GM19240 (cell line): Measurements from ENCODE around the gene METRN.
A peak's percentile ranks its signal among the peaks of the same experiment; 100 is the strongest.
"Not testable (repeated sequence)": the region's sequence is repeated elsewhere in the genome, so short reads cannot be mapped to it uniquely, and the experiment has no call there.

Experiments used
- DNase-seq: peaks from one replicate; pipeline ENCODE4 v3.0.0; 2011; ENCODE audit warnings: low spot score; ENCODE audit not compliant: insufficient read length

The METRN gene

DNA sequence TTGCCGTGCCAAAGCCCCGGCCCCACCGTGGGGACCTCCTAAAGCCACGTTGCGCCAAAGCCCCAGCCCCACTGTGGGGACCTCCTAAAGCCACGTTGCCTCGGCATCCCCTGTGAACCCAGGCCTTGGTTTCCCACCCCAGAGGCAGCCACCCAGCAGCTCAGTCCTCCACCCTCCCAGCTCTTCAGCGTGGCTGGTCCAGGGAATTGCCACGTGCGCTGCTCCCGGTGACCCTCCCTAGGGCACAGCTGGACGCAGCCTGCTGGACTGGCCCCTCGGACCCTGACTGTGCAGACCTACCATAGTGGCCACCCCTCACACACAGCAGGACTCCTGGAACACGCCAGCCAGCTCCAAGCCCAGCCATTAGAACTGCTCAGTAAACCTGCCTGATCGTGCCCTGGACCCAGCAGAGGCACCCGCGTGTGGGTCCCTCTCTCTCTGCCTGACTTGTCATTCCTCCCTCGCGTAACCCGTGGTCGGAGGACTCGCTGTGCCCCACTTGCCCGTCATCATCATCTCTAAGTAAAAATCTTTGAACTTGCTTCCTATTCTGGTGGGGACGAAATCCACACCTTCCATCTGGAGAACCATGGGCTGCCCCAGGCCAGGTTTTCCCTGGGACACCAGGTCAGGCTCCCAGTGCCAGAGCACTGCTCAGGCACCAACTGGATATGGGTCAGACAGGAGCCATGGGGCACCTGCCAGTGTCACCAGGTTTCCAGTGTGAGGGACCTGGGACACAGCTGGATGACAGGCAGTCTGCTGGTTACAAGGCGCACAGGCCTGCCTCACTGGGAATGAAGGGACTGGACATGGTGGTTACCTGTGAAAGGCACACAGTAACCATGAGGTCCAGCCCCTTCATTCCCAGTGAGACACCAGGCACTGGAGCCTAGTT is 20.3 kb downstream of the METRN start:
- DNase-seq = no peak

GRCh38 chr16:735982-736453 is 21.1 kb downstream of the METRN start:
- peak; percentile 82 for DNase-seq

DNA sequence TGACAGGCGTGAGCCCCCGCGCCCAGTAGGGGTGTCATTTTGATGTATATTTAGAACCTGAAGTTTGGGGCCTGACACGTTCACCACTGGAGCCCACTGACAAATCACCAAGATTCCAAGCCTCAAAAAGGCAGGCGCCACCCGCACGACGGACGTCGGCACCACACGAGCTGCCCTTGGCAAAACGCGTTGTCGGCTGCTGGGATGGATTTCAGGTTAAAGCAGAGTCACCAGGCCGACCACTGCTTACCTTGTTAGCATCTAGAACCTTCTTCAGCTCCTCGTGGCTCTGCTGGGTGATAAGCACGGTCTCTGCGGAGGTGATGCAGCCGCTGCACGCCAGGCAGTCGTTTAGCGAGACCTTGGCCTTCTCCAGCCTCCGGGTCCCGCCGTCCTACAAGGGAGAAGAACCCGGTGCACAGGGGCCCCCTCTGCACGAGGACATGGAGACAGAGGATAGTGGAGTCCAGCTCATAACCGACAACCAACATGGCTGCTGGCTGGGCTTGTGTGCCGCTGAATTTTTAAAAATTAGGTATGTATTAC is 22.1 kb downstream of the METRN start:
- DNase-seq = no peak

GRCh38 chr16:739560-740458 is 24.9 kb downstream of the METRN start:
- no peak for DNase-seq

GRCh38 chr16:740459-740763 is 25.5 kb downstream of the METRN start:
- DNase-seq = no peak

DNA sequence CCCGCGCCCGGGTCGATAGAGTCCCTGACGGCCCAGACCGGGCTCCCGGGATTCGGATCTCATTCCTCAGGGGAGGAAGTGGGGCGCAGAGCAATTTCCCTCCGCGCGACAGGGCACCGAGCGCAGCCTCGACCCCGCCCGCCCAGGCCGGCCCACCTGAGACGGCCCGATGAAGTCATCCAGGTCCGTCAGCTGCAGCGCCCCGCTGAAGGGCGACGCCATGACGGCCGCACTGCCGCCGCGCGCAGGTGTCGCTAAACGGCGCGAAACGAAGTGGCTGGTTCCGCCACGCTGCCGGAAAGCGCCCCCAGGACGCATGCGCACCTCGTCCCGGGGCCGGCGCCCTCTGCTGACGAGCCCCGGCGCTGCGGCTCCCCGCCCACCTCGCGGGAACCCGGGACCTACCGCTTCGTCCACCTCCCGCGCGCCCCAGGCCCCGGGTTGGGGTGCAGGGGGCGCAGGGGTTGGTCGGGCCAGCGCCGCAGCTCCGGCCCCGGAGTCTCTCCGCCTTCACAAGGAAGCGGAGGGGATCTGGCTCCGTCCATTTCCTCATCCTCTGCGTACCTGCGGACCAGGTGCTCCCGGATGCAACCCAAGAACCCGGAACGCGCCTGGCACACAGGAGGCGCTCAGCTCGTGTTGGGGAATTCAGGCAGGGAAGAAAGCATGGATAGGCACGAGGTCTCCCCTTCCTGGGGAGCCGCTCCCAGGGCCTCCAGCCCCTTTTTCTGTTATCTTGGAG is 26.0 kb downstream of the METRN start, which contains the start of gene CIAO3:
Gene CIAO3 (minus strand): TSS at position 234 of the 742 bp plus-strand sequence. CDS start 12 bp downstream, at position 222.
- DNase-seq = peak; percentile 92

GRCh38 chr16:741986-742629 is 27.2 kb downstream of the METRN start:
- no peak for DNase-seq

GRCh38 chr16:742894-743293 is 28.0 kb downstream of the METRN start:
- not testable (repeated sequence) for DNase-seq

DNA sequence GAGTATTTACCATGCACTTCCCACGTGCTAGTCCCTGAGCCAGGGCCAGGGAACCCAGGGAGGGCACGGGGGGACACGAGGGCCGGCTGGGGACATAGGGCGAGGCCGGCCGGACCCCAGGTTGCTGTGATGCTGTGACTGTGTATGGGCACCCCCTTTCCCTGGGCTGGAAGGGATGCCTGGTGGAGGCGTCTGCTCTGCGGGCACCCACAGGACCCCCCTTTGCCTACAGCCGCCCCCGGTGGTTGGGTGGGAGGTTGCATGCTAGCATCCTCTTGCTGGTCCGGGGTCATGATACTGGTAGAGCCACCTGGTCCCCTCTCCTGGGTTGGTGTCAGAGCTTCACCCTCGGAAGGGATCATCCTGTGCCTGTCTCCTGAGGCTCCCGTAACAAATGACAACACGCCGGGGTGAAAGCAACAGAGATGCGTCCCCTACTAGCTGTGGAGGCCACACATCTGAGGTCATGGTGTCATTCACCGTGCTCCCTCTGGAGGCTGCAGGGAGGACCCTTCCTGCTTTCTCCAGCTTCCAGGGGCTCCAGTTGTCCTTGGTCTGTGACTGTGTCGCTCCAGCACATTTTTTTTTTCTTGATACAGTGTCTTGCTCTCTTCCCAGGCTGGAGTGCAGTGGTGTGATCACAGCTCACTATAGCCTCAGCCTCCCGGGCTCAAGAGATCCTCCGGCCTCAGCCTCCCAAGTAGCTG is 29.0 kb downstream of the METRN start:
- DNase-seq = no peak

DNA sequence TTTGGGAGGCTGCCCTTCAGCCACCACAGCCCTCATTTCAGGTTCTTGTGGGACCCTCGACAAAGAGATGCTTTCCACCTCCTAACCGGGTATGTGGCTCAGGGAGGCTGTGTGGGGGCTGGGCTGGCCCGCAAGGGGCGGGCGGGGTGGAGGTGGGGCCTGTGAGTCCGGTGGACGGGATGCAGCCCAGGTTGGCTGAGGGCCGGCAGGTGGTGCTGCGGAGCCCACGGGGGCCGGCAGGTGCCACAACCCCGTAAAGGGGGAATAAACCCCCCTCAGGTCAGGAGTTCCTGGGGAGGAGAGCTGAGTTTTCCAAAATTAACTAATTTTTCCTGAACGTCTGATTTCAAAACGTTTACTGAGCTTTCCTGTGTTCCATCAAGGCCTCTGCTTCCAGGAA is 30.8 kb downstream of the METRN start:
- no peak for DNase-seq

GRCh38 chr16:746637-747036 is 31.7 kb downstream of the METRN start:
- DNase-seq = no peak

DNA sequence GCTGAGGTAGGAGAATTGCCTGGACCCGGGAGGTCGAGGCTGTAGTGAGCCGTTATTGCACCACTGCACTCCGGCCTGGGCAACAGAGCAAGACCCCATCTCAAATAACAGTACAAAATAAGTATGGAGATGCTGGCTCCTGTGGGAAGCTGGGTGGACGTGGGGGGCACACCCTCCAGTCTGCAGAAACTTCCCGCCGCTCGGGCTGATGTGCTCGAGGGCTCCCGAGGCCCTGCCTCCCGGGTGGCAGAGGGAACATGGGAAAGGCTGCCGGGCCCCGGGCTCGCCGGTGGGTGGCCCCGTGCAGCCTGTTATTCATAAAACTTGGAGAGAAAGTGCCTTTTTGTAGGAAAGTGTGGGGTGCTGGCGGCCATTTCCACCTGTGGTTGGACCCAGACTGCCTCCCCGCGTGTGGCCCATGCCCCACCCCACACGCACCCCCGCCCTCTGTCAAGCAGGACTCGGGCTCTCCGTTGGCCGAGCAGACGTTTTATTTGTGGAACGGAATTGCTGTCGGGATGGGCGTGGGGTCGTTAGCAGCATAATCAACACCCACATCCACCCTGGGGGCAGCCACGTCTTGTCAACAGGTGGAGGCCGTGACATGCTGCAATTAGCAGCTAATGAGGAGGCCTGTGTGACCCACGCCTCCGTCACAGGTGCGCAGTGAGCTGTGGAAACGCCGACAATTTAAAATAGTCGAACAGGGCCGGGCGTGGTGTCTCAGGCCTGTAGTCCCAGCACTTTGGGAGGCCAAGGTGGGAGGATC is 33.2 kb downstream of the METRN start:
- DNase-seq = no peak

DNA sequence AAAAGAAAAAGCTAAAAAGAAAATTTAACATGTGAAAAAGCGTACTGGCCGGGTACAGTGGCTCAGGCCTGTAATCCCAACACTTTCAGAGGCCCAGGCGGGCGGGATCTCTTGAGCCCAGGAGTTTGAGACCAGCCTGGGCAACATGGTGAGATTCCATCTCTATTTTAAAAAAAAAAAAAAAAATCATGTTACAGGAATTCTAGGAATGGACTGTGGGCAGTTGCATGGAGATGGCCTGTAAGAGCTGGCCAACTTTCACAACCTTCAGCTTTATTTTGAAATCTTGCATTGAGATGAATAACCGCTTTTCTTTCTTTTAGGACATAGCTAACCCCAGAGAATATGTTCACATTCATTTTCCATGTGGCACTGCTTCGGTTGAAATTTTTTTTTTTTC is 34.1 kb downstream of the METRN start:
- DNase-seq = no peak

- DNase-seq = no peak
These were observed 35.6 kb downstream of the METRN start for GRCh38 chr16:750485-750884.

DNA sequence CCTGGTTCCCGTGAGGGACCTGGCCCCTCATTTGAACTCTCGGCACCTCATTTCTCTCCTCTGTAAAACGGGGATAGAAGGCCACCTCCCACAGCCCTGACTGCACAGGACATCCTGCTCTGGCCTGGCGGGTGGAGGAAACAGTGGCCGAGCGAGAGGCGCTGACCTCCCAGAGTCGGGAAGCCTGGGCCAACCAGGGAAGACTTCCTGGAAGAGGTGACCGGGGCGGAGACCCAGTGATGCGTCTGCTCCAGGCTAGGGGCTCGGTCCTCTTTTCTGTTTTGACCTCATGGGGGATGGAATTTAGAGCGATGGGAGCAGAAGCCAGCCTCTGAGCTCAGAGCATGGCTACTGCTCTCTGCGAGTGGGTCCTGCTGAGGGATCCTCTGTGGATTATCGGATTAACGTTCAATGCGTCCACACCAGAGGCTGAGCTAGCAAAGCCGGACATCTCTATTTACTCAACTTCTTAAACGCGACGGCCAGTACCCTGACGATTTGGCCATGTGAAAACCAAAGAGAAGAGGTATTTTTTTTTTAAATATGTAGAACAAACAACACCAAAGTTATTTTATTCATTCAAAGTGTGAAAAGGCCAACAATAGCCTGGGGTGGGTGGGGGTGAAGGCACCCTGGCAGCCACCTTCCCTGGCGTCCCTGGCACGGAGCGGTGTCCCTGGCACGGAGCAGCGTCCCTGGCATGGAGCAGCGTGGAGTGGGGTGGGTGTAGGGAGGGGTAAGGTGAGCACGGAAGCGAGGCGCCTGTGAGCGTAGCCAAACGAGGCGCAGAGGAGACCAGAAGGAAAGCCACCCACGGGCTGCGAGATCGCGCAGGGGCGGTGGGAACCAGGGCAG is 36.5 kb downstream of the METRN start:
- DNase-seq = no peak

DNA sequence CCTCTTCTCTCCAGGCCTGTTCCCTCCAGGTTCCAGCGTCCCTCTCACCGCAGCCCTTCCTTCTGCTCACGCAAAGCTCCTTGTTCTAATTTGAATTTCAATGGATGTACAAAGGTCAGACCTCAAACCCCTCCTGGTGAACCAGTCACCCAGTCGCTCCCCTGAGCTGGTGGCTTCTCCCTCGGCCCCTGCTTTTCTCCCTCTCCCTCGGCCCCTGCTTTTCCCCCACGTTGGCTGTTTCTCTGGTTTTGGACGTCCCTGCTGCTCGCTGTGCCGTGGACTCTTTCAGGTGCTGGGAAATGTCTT is 37.0 kb downstream of the METRN start:
- DNase-seq = no peak

GRCh38 chr16:754121-754607 is 39.2 kb downstream of the METRN start:
- not testable (repeated sequence) for DNase-seq

- DNase-seq = no peak
These were observed 39.7 kb downstream of the METRN start for GRCh38 chr16:754656-755055.
